ENCODE measurements around the gene KLHDC8B.
"Not testable (repeated sequence)": the region's sequence is repeated elsewhere in the genome, so short reads cannot be mapped to it uniquely, and the experiment has no call there.

KLHDC8B gene

DNA sequence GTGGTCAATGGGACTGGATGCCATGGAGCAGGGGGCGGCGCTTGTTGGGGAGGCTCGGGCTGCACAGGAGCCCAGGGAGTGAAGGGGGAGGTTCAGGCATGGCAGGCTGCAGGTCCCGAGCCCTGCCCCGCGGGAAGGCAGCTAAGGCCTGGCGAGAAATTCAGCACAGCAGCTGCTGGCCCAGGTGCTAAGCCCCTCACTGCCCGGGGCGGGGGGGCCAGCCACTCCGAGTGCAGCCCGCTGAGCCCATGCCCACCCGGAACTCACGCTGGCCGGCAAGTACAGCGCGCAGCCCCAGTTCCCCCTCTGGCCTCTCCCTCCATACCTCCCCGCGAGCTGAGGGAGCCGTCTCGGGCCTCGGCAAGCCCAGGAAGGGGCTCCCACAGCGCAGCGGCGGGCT lies 11.3 kb downstream of the KLHDC8B start:
- WGBS, 2 experiments, result 92% methylated on average over 24 of the region's 24 CpGs
- Histone ChIP-seq H3K4me3 (ENCODE audit: insufficient read depth, low read depth, low read length) (no peak overlapping the region), H3K36me3 (ENCODE audit: control insufficient read depth, insufficient read depth, low read length) (no peaks in the 10 kb centered on the region), H3K9me3 (ENCODE audit: control insufficient read depth, low read length) (no peaks in the 10 kb centered on the region), H3K4me1 (ENCODE audit: control insufficient read depth, insufficient read depth, low read length) (no peaks in the 10 kb centered on the region), H3K27ac (ENCODE audit: insufficient read depth, low read depth, low read length, poor library complexity, severe bottlenecking) (no peak overlapping the region), H3K27me3 (ENCODE audit: control insufficient read depth, insufficient read depth, low read length, poor library complexity, severe bottlenecking) (no peaks in the 10 kb centered on the region)

DNA sequence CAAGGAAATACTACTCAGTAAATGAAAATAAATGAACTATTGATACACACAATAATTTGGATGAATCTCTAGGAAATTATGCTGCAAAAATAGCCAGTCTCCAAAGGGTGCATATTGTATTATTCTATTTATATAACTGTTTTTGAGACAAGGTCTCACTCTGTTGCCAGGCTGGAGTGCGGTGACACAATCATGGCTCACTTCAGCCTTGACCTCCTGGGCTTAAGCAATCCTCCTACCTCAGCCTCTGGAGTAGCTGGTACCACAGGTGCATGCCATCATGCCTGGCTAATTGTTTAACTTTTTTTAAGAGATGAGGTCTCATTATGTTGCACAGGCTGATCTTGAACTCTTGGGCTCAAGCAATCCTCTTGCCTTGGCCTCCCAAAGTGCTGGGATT lies 12.5 kb downstream of the KLHDC8B start:
- 90 to 95% methylated on average over 1 of the region's 1 CpG for WGBS, 2 experiments
- H3K9me3 ChIP-seq (ENCODE audit: control insufficient read depth, low read length), result no peaks in the 10 kb centered on the region
- no peak overlapping the region for H3K27ac ChIP-seq (ENCODE audit: insufficient read depth, low read depth, low read length, poor library complexity, severe bottlenecking)
- H3K4me3 ChIP-seq (ENCODE audit: insufficient read depth, low read depth, low read length), result no peak overlapping the region
- no peaks in the 10 kb centered on the region for H3K36me3 ChIP-seq (ENCODE audit: control insufficient read depth, insufficient read depth, low read length)
- H3K27me3 ChIP-seq (ENCODE audit: control insufficient read depth, insufficient read depth, low read length, poor library complexity, severe bottlenecking), result no peaks in the 10 kb centered on the region
- no peaks in the 10 kb centered on the region for H3K4me1 ChIP-seq (ENCODE audit: control insufficient read depth, insufficient read depth, low read length)

DNA sequence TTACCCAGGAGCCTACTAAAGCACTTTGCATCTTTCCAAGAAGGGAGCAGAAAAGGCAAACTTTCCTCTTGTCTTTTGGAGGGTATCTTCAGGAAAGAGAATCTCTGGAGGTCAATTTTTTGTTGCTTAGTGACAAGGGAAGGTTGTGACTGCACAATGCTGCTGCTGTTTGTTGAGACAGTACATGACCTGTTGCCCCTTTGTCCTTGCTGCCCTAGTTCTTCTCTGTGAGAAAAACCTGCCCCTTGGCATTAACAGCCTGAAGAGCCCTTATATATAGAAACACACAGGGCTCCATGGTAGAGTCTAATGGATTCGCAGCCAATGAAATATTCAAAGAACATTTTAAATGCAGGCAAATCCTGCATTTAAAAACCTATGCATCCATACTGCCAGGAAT lies 20.3 kb downstream of the KLHDC8B start:
- H3K27ac ChIP-seq (ENCODE audit: insufficient read depth, low read depth, low read length, poor library complexity, severe bottlenecking), result no peak overlapping the region
- H3K4me3 ChIP-seq (ENCODE audit: insufficient read depth, low read depth, low read length), result no peak overlapping the region
- no peaks in the 10 kb centered on the region for H3K9me3 ChIP-seq (ENCODE audit: control insufficient read depth, low read length)
- H3K27me3 ChIP-seq (ENCODE audit: control insufficient read depth, insufficient read depth, low read length, poor library complexity, severe bottlenecking), result no peaks in the 10 kb centered on the region
- no peaks in the 10 kb centered on the region for H3K4me1 ChIP-seq (ENCODE audit: control insufficient read depth, insufficient read depth, low read length)
- no peaks in the 10 kb centered on the region for H3K36me3 ChIP-seq (ENCODE audit: control insufficient read depth, insufficient read depth, low read length)
- WGBS, 2 experiments, result 88 to 100% methylated on average over 1 of the region's 1 CpG

DNA sequence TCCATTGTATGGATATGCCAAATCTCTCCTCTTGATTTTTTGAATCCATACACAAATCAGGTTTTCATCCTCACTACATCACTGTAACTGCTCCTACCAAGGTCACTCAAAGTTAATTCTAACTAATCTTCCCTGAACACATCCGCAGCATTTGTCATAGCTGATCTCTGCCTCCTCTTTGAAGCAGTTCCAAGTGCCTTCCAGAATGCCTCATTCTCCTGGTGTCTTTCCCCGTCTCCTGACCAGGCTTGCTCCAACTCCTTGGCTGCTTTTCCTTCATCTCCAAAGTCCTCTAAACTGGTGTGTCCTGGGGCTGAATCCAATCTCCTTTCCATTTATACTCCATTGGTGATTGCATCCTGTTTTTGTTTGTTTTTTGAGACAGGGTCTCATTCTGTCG lies 26.8 kb downstream of the KLHDC8B start:
- no peaks in the 10 kb centered on the region for H3K9me3 ChIP-seq (ENCODE audit: control insufficient read depth, low read length)
- no peaks in the 10 kb centered on the region for H3K27me3 ChIP-seq (ENCODE audit: control insufficient read depth, insufficient read depth, low read length, poor library complexity, severe bottlenecking)
- no peaks in the 10 kb centered on the region for H3K4me1 ChIP-seq (ENCODE audit: control insufficient read depth, insufficient read depth, low read length)
- H3K36me3 ChIP-seq (ENCODE audit: control insufficient read depth, insufficient read depth, low read length), result no peaks in the 10 kb centered on the region
- no peak overlapping the region for H3K27ac ChIP-seq (ENCODE audit: insufficient read depth, low read depth, low read length, poor library complexity, severe bottlenecking)
- 91 to 97% methylated on average over 3 of the region's 3 CpGs for WGBS, 2 experiments
- no peak overlapping the region for H3K4me3 ChIP-seq (ENCODE audit: insufficient read depth, low read depth, low read length)

DNA sequence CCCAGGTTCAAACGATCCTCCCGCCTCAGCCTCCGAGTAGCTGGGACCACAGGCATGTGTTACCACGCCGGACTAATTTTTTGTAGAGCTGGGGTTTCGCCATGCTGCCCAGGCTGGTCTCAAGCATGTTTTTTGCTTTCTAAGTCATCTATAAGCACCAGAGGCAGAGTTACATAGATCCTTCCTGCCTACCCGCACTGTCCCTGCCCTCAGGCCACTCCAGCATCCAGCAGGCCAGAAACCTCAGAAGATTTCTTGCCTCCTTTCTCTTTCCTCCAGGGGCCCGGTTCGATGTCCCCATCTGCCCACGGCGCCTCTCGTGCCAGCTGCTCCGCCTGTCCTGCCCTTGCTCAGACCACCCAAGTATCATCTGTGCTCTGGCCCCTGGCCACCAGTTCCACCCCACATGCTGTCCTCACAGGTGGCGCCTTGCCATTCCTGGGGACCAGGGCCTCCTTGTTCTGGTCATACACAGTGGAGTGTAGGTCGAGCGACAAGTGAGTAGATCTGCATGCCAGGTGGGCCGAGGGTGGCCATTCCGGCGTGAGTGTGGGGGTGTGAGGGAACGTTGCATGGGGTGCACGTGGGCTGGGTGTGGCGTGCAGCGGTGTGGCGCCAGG lies 27.3 kb downstream of the KLHDC8B start:
- WGBS, 2 experiments, result 94% methylated on average over 24 of the region's 24 CpGs

DNA sequence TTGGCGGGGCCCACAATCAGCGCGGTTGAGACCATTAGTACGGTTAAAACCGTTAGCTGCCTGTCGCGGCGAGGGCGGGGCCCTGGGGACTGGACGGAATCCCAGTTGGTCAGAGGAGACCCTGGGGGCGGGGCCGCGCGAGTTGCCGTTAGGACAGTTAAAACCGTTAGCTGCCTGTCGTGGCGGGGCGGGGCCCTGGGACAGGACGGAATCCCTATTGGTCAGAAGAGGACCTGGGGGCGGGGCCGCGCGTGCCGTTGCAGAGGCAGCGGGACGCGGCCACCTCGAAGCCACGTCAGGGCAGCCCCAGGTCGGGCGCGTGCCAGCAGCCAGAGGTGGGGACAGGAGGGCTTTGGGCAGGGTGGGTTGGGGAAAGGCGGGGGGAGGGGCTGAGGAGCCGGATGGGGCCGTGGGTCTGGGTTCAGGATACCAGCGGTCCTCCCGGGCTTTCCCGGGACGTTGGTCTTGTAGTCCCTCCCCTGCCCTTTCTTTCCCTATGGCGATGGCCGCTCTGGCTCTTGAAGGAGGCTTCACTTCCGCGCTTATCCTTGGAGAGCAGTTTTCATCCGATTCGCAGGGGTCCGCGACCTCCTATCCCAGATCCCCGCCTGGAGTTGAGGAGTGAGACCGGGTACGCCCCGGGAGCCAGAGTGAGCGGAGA lies 28.0 kb downstream of the KLHDC8B start:
- Histone ChIP-seq H3K4me3 (ENCODE audit: insufficient read depth, low read depth, low read length) (no peak overlapping the region), H3K27me3 (ENCODE audit: control insufficient read depth, insufficient read depth, low read length, poor library complexity, severe bottlenecking) (no peaks in the 10 kb centered on the region), H3K4me1 (ENCODE audit: control insufficient read depth, insufficient read depth, low read length) (no peaks in the 10 kb centered on the region), H3K27ac (ENCODE audit: insufficient read depth, low read depth, low read length, poor library complexity, severe bottlenecking) (no peak overlapping the region), H3K9me3 (ENCODE audit: control insufficient read depth, low read length) (no peaks in the 10 kb centered on the region), H3K36me3 (ENCODE audit: control insufficient read depth, insufficient read depth, low read length) (no peaks in the 10 kb centered on the region)
- 94 to 95% methylated on average over 53 of the region's 53 CpGs for WGBS, 2 experiments

More for the DNA sequence above, 27.3 kb downstream of the KLHDC8B start:
- Histone ChIP-seq H3K4me3 (ENCODE audit: insufficient read depth, low read depth, low read length) (no peak overlapping the region), H3K27ac (ENCODE audit: insufficient read depth, low read depth, low read length, poor library complexity, severe bottlenecking) (no peak overlapping the region), H3K36me3 (ENCODE audit: control insufficient read depth, insufficient read depth, low read length) (no peaks in the 10 kb centered on the region), H3K9me3 (ENCODE audit: control insufficient read depth, low read length) (no peaks in the 10 kb centered on the region), H3K27me3 (ENCODE audit: control insufficient read depth, insufficient read depth, low read length, poor library complexity, severe bottlenecking) (no peaks in the 10 kb centered on the region), H3K4me1 (ENCODE audit: control insufficient read depth, insufficient read depth, low read length) (no peaks in the 10 kb centered on the region)

DNA sequence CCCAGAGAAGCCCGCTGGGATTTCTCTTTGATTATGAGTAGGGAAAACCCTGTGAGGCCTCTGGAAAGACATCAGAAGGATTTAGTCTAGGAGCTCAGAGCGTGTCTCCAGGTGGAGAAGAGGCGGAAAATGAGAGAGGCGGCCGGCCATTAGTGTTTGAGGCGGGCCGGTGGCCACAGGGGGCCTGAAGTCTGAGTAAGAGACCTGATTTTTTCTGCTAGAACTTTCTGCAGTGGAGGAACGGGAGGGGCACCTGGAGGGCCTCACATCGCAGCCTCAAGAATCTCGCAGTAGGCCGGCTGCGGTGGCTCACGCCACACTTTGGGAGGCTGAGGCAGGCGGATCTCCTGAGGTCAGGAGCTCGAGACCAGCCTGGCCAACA lies 28.5 kb downstream of the KLHDC8B start:
- 93 to 95% methylated on average over 15 of the region's 15 CpGs for WGBS, 2 experiments
- Histone ChIP-seq H3K4me1 (ENCODE audit: control insufficient read depth, insufficient read depth, low read length) (no peaks in the 10 kb centered on the region), H3K36me3 (ENCODE audit: control insufficient read depth, insufficient read depth, low read length) (no peaks in the 10 kb centered on the region), H3K4me3 (ENCODE audit: insufficient read depth, low read depth, low read length) (no peak overlapping the region), H3K27me3 (ENCODE audit: control insufficient read depth, insufficient read depth, low read length, poor library complexity, severe bottlenecking) (no peaks in the 10 kb centered on the region), H3K9me3 (ENCODE audit: control insufficient read depth, low read length) (no peaks in the 10 kb centered on the region), H3K27ac (ENCODE audit: insufficient read depth, low read depth, low read length, poor library complexity, severe bottlenecking) (no peak overlapping the region)

DNA sequence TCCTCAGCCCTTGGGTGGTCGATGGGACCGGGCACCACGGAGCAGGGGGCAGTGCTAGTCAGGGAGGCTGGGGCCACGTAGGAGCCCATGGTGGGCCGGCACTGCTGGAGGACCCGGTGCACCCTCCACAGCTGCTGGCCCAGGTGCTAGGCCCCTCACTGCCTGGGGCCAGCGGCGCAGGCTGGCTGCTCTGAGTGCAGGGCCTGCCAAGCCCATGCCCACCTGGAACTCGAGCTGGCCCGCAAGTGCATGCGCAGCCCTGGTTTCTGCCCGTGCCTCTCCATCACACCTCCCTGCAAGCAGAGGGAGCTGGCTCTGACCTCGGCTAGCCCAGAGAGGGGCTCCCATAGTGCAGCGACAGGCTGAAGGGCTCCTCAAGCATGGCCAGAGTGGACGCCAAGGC lies 42.1 kb downstream of the KLHDC8B start:
- peaks cover 3% of the 10 kb centered on the region for H3K9me3 ChIP-seq (ENCODE audit: control insufficient read depth, low read length)
- WGBS, 2 experiments, result 93 to 96% methylated on average over 15 of the region's 15 CpGs
- H3K36me3 ChIP-seq (ENCODE audit: control insufficient read depth, insufficient read depth, low read length), result no peaks in the 10 kb centered on the region

DNA sequence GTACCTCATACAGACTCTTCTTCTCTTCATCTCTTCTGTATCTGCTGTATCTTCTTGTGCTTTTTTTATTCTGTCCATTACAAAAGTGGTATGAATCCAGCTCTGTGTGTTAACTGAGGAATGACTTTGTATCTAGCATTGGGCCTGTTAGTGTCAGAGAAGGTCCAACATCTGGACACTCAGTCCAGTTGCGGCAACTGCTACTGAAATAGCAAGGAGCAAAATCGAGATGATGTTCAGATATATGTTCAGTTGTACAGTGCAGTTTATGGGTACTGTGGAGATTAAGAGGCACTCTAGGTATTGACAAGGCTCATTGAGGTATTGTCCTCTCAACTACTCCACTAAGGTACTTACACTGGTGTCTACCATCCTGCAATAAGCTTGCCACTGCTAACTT lies 42.6 kb downstream of the KLHDC8B start:
- Histone ChIP-seq H3K36me3 (ENCODE audit: control insufficient read depth, insufficient read depth, low read length) (no peaks in the 10 kb centered on the region), H3K4me3 (ENCODE audit: insufficient read depth, low read depth, low read length) (no peak overlapping the region), H3K9me3 (ENCODE audit: control insufficient read depth, low read length) (peaks cover 3% of the 10 kb centered on the region), H3K4me1 (ENCODE audit: control insufficient read depth, insufficient read depth, low read length) (no peaks in the 10 kb centered on the region), H3K27me3 (ENCODE audit: control insufficient read depth, insufficient read depth, low read length, poor library complexity, severe bottlenecking) (no peaks in the 10 kb centered on the region), H3K27ac (ENCODE audit: insufficient read depth, low read depth, low read length, poor library complexity, severe bottlenecking) (no peak overlapping the region)
- 78 to 79% methylated on average over 2 of the region's 2 CpGs for WGBS, 2 experiments

More for the DNA sequence above, 42.1 kb downstream of the KLHDC8B start:
- Histone ChIP-seq H3K4me3 (ENCODE audit: insufficient read depth, low read depth, low read length) (no peak overlapping the region), H3K27me3 (ENCODE audit: control insufficient read depth, insufficient read depth, low read length, poor library complexity, severe bottlenecking) (no peaks in the 10 kb centered on the region), H3K27ac (ENCODE audit: insufficient read depth, low read depth, low read length, poor library complexity, severe bottlenecking) (no peak overlapping the region), H3K4me1 (ENCODE audit: control insufficient read depth, insufficient read depth, low read length) (no peaks in the 10 kb centered on the region)

DNA sequence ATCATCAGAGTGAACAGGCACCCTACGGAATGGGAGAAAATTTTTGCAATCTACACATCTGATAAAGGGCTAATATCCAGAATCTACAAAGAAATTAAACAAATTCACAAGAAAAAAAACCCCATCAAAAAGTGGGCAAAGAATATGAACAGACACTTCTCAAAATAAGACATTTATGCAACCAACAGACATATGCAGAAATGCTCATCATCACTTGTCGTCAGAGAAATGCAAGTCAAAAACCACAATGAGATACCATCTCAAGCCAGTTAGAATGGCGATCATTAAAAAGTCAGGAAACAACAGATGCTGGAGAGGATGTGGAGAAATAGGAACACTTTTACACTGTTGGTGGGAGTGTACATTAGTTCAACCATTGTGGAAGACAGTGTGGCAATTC lies 45.3 kb downstream of the KLHDC8B start:
- 93% methylated on average over 3 of the region's 3 CpGs for WGBS, 2 experiments

More for the DNA sequence above, 45.3 kb downstream of the KLHDC8B start:
- not testable (repeated sequence) for H3K4me1 ChIP-seq (ENCODE audit: control insufficient read depth, insufficient read depth, low read length); H3K4me3 ChIP-seq (ENCODE audit: insufficient read depth, low read depth, low read length); H3K27ac ChIP-seq (ENCODE audit: insufficient read depth, low read depth, low read length, poor library complexity, severe bottlenecking); H3K27me3 ChIP-seq (ENCODE audit: control insufficient read depth, insufficient read depth, low read length, poor library complexity, severe bottlenecking); H3K36me3 ChIP-seq (ENCODE audit: control insufficient read depth, insufficient read depth, low read length); H3K9me3 ChIP-seq (ENCODE audit: control insufficient read depth, low read length)
